Measurements from ENCODE around the gene BPGM.

Gene BPGM

GRCh38 chr7:134720091-134720935, 73.7 kb downstream of the BPGM start:
- no peak for DNase-seq (ENCODE audit: low read depth in 2 of 2)

GRCh38 chr7:134721171-134721570, 74.5 kb downstream of the BPGM start:
- no peak for DNase-seq (ENCODE audit: low read depth in 2 of 2)

- no peak for DNase-seq (ENCODE audit: low read depth in 2 of 2)
Measured at GRCh38 chr7:134722786-134723322, 76.2 kb downstream of the BPGM start.

- DNase-seq (ENCODE audit: low read depth in 2 of 2): no peak
Measured at GRCh38 chr7:134723892-134724291, 77.2 kb downstream of the BPGM start.

- DNase-seq (ENCODE audit: low read depth in 2 of 2): no peak
Measured at GRCh38 chr7:134724606-134725005, 78.0 kb downstream of the BPGM start.

GRCh38 chr7:134726581-134726980, 79.9 kb downstream of the BPGM start:
- DNase-seq (ENCODE audit: low read depth in 2 of 2): no peak

GRCh38 chr7:134727711-134728110, 81.1 kb downstream of the BPGM start:
- no peak for DNase-seq (ENCODE audit: low read depth in 2 of 2)
